Measurements from ENCODE around the gene SUSD1.

GRCh38 chr9:111992523-111992922, 182.6 kb downstream of the SUSD1 start:
- no peak for TF ChIP-seq CTCF (IDR thresholded peaks at IDR 0.05; ENCODE audit: borderline replicate concordance, extremely low read depth, low read length, poor library complexity, severe bottlenecking)
- no peak for TF ChIP-seq EZH2 (IDR thresholded peaks at IDR 0.05; ENCODE audit: borderline replicate concordance, low read depth, low read length, severe bottlenecking)

All from DND-41 (cell line).